ENCODE data around the gene ARFIP1. TPM values are rescaled to one million over a fixed set of nuclear protein-coding genes. Genes with fewer than 3 reads are reported as not detected.

Gene ARFIP1
- total RNA-seq, 4 donors from 2014 or later: 34.3 to 45.1 (median 42.1) TPM

DNA sequence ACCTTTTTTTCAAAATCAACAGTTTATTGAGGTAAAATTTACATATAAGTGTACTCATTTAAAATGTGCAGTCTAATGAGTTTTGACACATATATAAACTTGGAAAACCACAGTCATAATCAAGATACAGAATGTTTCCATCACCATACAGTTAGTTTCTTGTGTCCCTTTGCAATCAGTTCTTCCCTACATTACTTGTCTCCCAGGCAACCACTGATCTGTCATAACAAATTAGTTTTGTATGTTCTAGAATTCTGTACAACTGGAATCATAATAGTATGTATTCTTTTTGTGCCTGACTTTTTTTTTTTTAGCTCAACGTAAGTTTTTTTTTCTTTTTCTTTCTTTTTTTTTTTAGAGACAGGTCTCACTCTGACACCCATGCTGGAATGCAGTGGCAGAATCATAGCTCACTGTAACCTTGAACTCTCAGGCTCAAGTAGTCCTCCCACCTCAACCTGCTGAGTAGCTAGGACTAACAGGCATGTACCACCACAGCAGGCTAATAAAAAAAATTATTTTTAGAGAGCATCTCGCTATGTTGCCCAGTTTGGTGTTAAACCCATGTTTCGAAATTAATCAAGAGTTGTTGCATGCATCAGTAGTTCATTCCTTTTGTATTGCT, 26.9 kb downstream of the ARFIP1 start:
- intact Hi-C loops (cut with DNase I): no loop called here
- no peaks in the 10 kb centered on the region for H3K9me3 ChIP-seq
- no peak overlapping the region for H3K4me3 ChIP-seq (replicated peaks in 1 of 3)
- no peaks in the 10 kb centered on the region for H3K36me3 ChIP-seq
- WGBS, 2 donors: 89% methylated on average over 3 of the region's 3 CpGs
- TF ChIP-seq, protein P1, sequence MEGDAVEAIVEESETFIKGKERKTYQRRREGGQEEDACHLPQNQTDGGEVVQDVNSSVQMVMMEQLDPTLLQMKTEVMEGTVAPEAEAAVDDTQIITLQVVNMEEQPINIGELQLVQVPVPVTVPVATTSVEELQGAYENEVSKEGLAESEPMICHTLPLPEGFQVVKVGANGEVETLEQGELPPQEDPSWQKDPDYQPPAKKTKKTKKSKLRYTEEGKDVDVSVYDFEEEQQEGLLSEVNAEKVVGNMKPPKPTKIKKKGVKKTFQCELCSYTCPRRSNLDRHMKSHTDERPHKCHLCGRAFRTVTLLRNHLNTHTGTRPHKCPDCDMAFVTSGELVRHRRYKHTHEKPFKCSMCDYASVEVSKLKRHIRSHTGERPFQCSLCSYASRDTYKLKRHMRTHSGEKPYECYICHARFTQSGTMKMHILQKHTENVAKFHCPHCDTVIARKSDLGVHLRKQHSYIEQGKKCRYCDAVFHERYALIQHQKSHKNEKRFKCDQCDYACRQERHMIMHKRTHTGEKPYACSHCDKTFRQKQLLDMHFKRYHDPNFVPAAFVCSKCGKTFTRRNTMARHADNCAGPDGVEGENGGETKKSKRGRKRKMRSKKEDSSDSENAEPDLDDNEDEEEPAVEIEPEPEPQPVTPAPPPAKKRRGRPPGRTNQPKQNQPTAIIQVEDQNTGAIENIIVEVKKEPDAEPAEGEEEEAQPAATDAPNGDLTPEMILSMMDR (IDR thresholded peaks at IDR 0.05): no peak
- TF ChIP-seq POLR2A (IDR thresholded peaks at IDR 0.05): no peak
- no peaks in the 10 kb centered on the region for H3K27me3 ChIP-seq
- H3K27ac ChIP-seq: no peak overlapping the region
- H3K4me1 ChIP-seq: no peaks in the 10 kb centered on the region
- no peak for DNase-seq

DNA sequence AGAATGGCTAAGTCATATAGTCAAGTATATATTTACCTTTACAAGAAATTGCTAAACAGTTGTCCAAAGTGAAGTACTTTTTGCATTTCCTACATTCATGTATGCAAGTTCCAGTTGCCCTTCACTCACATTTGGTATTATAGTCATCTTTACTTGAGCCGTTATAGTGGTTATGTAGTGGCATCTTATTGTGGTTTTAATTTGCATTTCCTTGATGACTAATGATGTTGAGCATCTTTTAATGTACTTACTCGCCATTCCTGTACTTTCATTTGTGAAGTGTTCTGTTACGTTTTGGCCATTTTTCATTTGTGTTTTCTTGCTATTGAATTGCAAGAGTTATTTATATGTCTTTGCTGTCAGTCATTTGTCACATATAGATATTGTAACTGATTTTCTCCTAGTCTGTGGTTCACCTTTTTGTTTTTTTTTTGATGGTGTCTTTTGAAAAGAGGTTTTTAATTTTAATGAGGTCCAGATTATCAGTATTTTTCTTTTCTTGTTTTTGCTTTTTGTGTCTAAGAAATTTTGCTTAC, 27.6 kb downstream of the ARFIP1 start:
- Histone ChIP-seq H3K27ac (no peak overlapping the region), H3K4me3 (replicated peaks in 1 of 3) (no peak overlapping the region), H3K36me3 (no peaks in the 10 kb centered on the region), H3K9me3 (no peaks in the 10 kb centered on the region), H3K4me1 (no peaks in the 10 kb centered on the region), H3K27me3 (no peaks in the 10 kb centered on the region)
- TF ChIP-seq POLR2A (IDR thresholded peaks at IDR 0.05): no peak
- TF ChIP-seq, protein P1 (IDR thresholded peaks at IDR 0.05): no peak
- no peak for DNase-seq
- WGBS, 2 donors: 90 to 91% methylated on average over 3 of the region's 3 CpGs
- intact Hi-C loops (cut with DNase I): no loop called here

DNA sequence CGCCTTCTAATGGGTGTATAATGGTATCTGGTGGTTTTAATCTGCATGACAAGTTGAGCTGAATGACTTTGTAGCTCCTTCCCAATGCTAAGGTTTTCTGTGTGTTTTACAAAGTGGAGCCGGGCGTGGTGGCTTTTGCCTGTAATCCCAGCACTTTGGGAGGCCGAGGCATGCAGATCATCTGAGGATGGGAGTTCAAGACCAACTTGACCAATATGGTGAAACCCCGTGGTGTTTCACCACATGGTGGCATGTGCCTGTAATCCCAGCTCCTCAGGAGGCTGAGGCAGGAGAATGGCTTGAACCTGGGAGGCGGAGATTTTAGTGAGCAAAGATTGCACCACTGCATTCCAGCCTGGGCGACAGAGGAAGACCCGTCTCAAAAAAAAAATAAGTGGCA, 28.9 kb downstream of the ARFIP1 start:
- H3K4me3 ChIP-seq (replicated peaks in 1 of 3): no peak overlapping the region
- no peak overlapping the region for H3K27ac ChIP-seq
- WGBS, 2 donors: 89% methylated on average over 8 of the region's 8 CpGs
- no peak for TF ChIP-seq POLR2A (IDR thresholded peaks at IDR 0.05)
- TF ChIP-seq, protein P1 (IDR thresholded peaks at IDR 0.05): no peak
- intact Hi-C loops (cut with DNase I): no loop called here
- DNase-seq: no peak
- H3K4me1 ChIP-seq: no peaks in the 10 kb centered on the region
- no peaks in the 10 kb centered on the region for H3K27me3 ChIP-seq
- no peaks in the 10 kb centered on the region for H3K9me3 ChIP-seq
- H3K36me3 ChIP-seq: no peaks in the 10 kb centered on the region

DNA sequence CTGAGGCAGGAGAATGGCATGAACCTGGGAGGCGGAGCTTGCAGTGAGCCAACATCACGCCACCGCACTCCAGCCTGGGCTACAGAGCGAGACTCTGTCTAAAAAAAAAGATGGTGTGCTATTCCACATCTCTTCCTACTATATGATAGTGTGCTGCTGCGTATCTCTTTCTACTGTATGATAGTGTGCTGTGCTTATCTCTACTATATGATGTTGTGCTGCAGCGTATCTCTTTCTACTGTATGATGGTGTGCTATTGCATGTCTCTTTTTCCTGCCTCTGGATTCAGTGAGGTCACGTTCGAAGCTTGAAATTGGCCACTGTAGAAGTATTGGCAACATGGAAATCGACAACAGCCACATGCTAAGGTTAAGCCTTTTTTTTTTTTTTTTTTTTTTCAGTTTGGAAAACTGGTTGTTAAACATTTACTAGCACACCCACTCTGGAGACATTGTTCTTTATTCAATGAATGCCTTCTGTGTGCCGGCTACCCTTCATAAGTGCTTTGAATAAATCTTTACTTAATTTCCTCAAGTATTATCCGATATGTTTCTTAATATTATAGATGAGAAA, 31.0 kb downstream of the ARFIP1 start:
- TF ChIP-seq POLR2A (IDR thresholded peaks at IDR 0.05): no peak
- TF ChIP-seq, protein P1 (IDR thresholded peaks at IDR 0.05): no peak
- no peaks in the 10 kb centered on the region for H3K27me3 ChIP-seq
- intact Hi-C loops (cut with DNase I): no loop called here
- 86 to 91% methylated on average over 11 of the region's 11 CpGs for WGBS, 2 donors
- H3K9me3 ChIP-seq: no peaks in the 10 kb centered on the region
- H3K27ac ChIP-seq: no peak overlapping the region
- no peaks in the 10 kb centered on the region for H3K4me1 ChIP-seq
- no peak for DNase-seq
- no peak overlapping the region for H3K4me3 ChIP-seq (replicated peaks in 1 of 3)
- H3K36me3 ChIP-seq: no peaks in the 10 kb centered on the region

DNA sequence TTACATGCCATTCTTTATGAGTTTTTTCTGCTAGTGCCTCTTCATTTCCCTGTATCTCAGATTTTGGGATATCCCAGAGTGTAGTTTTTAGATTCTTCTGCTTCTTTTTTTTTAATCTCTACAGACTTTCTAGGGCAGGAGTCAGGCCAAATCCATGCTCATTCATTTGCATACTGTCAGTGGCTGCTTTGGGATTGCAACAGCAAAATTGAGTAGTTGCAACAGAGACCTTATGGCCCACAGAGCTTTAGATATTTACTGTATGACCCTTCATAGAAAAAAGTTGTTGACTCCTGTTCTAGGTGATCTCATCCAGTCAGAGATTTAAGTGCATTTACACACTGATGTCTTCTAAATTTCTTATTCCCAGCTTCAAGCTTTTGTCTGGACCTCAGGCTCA, 35.3 kb downstream of the ARFIP1 start:
- Histone ChIP-seq H3K36me3 (no peaks in the 10 kb centered on the region), H3K27me3 (no peaks in the 10 kb centered on the region), H3K27ac (no peak overlapping the region), H3K4me1 (no peaks in the 10 kb centered on the region), H3K4me3 (replicated peaks in 1 of 3) (no peak overlapping the region), H3K9me3 (no peaks in the 10 kb centered on the region)
- intact Hi-C loops (cut with DNase I): no loop called here
- no peak for DNase-seq
- TF ChIP-seq POLR2A (IDR thresholded peaks at IDR 0.05): no peak
- TF ChIP-seq, protein P1 (IDR thresholded peaks at IDR 0.05): no peak
